Activated CD4-positive, alpha-beta T cell treated with anti-CD3 and anti-CD28 coated beads for 4 hours (primary cell): Measurements from ENCODE around the gene CTRB1.
"Not testable (repeated sequence)": the region's sequence is repeated elsewhere in the genome, so short reads cannot be mapped to it uniquely, and the experiment has no call there.

Experiments used
- DNase-seq, 2 donors: peaks; one replicate each; pipeline ENCODE4 v3.0.0-alpha.2; 2020

The CTRB1 gene

DNA sequence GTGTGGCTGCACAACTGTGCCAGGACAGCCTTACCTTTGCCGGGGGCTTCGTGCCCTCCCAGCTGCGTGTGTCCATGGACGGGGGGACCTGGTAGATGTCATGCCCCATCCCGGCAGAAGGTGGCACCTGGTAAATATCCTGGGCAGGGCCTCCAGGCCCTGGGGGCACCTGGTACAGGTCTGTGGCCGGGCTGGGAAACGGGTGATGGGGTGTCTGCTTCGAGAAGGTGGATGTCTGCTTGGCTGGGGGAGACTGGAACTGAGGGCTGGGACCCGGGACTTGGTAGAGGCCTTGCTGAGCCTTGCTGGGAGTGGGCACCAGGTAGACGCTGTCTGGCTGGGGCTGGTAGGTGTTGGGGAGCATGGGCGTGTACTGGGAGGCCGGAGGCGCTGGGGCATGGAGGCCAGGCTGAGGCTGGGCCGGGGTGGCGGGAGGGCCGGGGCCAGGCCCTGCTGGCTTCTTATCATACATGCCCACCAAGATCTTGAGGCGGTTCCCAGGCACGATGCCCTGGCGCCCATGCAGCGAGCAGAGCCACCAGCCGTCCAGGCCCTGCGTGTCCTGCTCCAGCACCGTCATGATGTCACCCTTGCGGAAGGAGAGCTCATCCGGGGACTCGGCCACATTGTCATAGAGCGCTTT lies 23.8 kb downstream of the CTRB1 start:
- not testable (repeated sequence) for DNase-seq

DNA sequence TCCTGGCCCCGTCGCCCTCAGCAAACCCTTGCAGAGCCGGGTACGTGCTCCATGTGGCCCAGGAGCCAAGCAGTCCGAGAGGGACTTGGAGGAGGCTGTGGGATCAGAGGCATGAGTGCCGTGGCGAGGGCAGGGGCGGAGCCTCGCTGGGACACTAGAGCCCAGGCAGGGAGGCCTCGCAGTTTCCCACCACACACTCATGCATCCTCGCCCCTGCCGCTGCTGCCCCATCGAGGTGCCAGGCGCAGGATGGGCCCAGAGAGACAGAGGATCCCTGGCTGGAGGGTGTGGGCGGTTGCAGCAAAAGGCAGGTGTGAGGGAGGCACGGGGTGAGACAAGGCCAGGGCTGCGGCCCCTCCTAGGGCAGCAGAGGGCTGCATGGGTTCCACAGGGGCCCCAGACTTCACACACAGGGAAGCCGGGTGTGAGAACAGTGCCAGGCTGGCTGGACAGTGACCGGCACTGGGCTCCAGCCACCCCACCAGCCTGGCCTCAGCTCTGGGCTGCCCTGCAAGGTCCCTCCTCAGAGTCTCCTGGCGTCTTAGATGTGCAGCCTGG lies 25.0 kb downstream of the CTRB1 start:
- DNase-seq = no peak

DNA sequence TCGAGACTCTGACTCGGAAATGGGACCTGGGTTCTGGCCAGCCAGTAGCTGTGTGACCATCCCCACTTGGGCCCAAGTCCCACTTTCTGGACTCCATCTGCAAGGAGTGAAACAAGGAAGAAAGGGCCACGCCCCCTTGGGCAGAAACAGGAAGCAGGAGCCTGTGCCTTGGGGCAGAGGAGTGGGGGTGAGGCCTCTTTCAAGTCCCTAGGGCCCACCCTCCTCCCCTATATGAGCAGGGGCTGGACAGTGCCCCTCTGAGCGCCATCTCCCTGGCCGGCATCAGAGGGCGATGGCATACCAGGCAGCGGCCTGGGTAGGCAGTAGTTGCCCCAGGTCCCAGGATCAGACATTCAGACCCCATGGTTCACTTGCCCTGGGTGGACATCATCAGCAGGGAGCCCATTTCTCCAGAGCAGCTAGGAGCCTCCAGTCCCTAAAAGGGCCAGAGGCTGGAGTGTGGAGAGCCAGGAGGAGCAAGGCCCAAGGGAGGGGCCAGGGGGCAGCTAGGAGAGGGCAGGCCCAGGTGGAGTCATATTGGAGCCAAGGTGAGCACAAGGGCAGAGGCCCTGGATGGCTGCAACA lies 25.5 kb downstream of the CTRB1 start:
- DNase-seq = no peak

DNA sequence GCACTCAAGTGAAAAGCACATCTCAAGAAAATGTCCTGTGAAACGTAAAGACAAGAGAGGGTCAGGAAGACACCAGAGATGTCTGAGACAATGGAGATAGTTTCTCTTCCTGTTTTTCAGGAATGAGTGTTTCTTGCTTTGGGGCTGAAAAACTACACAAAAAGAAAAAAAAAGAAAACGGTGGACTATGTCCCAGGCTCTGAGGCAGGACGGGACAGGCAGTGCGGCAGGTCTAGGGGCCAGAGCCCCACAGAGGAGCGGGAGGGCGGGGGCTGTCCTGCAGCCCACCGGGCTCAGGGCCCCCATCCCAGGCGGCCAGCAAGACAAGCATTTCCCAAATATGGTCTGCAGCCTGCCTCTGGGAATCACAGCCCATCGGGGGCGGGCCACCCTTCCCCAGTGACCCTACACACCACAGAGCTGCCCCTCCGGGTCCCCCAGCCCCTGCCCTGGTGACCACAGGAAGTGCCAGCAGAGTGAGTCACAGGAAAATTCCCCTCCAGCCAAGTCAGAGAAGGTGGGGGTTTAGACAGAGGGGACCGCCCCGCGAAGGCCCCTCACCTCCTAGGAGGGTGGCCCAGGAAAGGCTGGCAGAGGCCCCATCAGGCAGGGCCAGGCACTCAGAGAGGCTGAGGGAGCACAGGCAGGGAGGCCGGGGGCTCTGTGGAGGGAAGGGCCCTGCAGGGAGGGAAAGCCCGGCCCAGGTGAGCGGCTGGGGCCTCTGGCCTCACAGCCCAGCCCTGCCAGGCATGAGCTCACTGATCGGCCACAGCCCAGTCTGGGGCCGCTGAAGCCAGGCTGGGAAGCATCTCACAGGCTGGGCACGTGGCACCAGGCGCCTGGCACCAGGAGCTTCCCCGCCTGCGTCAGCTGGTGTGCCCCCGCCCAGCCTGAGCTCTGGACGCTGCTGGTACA lies 26.3 kb downstream of the CTRB1 start:
- no peak for DNase-seq

DNA sequence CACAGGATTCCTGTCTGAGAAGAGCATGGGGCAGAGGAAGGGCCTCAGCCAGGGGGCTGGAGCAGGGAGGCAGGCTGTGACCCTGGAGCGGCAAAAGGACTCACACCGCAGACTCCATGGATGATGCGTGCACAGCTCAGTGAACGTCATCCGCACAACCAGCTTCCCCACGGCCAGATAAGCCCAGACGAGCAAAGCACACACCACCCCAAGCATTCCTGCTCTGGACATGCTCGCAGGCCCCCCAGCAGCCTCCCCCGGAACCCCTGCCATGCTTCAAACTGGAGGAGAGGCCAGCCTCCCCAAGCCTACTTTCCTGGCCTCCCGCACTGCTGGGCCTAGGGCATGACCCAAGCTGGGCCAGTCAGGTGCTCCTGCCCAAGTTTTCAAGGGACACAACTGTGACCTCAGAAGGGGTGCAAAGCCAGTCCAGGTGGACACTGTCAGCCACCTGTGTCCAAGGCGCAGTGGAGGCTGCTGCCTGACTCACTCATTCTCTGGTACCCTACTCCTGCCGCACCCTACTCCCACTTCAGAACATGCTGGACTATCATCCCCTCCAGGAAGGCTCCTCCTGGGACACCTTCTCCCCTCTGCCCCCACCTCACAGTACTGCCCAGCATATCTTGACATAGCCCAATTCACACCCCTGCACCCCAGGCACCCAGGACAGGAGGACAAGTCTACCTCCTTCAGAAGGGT lies 27.9 kb downstream of the CTRB1 start:
- no peak for DNase-seq

DNA sequence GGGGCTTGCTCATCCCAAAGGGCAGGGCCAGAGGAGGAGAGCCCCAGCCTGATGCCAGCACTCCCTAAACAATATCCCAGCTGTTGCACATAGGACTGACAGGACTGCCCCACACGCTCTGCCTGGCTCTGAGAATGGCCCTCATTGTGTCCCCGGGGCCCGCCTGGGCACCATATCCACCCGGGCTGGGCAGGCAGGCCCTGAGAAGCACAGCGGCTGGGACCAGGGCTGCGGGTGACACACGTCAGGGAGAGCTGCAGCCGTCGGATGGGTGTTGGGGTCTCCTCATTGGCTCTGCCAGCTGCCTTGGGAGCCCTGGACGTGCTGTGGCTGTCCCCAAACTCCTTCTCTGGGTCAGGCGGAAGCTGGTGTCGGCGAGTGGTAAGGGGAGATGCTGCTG lies 28.5 kb downstream of the CTRB1 start:
- no peak for DNase-seq

DNA sequence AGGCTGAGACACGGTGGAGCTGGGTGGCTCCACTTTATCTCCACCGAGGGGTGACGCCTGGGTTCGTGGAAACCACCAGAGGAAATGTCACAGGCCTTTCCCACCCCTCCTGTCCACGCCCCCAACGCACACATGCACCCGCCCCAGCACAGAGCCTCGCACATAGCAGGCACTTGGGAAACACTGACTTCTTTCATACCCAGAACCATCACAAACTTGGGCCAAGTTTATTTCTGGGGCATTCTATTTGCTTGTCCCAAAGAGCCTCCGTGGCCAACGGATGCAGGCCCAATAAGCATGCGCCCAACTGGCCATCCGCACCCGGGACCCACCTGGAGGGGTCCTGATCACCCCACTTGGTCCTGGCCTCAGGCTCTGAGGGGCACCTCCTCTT lies 29.4 kb downstream of the CTRB1 start:
- DNase-seq = no peak

DNA sequence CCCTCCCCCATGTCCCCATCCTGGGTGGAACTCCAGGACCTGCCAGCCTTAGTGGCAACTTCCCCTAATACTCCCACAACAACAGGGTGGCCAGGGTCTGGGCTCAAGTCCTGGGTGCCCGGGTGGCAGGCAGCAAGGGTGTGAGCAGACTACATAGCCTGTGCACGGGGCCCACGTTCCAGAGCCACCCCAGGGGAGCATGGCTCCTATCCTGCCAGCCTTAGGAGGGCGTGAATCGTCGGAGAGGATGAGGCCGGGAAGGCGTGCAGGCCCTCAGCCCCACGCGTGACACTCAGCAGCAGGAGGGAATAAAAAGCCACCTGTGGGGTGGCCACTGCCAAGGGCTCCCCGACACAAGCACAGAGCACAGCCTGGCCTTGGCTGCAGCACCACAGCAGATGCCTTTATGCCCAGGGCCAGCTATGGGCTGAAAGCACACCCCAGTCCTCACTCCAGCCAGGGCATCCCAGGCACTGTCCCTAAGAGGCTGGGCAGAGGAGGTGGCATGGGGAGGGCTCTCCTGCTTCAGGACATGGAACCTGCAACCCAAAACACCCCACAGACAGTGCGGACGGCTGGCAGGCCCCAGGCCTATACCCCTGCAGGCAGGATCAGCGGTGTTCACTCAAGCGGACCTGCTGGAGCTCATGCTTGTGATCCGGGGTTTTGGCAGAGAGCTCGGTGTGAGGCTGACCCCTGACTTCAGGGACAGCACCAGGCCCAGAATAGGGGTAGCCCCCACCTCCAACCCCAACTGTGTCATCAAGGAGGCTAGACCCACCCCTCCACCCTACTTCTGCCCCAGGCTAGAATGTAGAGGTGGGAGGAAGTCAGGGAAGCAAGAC lies 30.0 kb downstream of the CTRB1 start:
- no peak for DNase-seq

DNA sequence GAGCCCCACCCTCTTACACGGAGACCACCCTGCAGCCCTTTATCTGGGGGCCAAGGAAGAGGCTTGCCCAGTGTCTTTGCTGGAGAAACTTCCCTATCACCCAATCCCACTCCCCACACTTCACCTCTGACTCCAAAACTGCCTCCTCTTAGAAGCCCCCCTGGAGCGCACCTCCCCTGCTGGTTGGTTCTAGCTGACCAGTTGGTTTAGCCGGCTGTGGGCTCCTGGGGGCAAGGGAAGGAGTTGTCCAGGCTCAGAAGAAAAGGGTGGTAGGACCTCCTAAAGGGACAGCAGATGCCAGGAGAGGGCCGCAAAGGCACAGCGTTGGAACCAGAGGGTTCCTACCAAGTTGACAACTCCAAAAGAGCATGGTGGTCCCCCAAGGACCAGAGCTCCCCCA lies 30.7 kb downstream of the CTRB1 start:
- no peak for DNase-seq

DNA sequence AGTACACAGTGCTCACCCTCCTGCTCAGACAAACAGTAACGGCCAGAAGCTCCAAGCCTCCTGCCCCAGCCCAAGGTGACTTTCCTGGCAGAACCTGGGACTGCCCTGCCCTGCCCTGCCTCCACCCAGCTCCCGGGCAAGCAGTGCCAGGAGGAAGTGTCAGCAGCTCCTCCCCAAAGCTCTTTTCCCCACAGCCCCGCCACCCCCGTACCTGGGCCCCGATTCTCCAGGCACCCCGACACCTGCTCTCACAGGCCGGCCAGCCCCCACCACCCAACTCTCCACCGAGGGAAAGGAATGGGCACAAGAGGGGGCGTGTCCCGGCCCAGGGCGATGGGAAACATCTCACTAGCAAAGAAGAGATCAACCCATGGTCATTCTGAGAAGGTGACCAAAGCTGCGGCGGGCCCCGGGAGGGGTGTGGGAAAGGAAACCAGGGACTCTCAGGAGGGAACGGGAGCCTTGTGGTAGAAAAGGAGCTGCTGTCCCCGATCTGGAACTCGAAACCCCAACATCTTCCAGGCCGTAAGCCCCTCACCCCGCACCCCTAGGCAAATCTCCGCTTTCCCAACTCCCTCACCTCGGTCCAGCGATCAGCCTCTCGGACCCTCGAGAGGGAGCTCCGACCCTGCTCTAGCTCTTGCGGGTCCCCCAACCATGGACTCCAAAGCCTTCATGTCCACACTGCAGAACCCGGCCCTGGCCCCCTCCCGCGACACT lies 31.5 kb downstream of the CTRB1 start:
- DNase-seq = no peak

DNA sequence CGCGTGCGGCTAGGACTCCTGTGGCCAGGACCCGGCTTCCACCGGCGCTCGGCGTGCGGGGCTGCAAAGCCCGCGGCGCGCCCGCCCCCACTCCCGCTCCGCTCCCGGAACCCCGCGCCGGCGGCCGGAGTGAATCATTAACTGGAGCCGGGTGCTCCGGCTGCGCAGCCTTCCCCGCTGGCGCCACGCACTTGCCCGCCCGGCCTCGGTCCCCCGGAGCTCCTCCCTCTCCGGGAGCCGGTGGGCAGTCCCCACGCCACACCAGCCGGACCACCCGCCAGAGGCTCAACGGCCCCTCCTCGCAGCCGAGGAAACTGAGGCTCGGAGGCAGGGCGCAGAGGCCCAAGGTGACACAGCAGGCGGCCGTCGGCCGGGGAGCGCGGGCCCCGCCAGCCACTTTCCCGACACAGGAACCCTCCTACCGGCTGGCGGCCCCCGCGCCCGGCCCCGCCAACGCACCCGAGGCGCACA lies 32.1 kb downstream of the CTRB1 start:
- no peak for DNase-seq

DNA sequence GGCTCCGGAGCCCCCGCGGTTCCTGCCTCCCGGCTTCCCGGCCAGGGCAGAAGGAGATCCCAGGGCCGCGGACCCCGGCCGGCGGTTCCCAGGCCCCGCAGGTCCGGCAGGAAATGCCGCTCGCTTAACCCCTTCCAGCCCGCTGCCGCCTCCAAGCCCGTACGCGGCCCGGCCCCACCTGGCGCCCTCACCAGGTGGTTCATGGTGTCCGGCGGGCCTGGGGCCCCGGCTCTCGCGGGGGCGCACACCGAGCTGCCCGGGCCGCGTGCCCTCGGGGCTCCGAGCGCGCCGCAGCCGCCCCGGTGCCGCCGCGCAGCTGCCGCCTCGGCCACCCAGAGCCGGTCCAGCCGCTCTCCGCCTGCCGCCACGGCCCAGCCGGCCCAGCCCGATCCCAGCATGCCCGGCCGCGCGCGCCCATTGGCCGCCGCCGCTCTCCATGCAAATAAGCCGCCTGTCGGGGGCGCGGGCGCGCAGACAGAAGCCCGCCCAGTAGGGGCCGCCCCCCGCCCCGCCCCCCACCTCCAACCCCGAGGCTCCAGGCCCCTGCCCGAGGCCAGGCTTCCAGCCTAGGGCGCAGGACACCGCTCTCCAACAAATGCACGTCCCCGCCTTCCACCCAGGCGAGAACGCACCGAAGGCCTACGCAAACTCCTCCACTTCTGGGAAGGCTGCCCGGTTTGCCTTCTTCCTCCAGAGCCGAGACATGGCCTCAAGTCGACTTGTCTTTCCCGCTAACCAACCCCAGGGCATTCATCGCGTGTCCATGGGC lies 32.7 kb downstream of the CTRB1 start, which contains the start of gene BCAR1:
TSS of gene BCAR1 (minus strand) at position 345 of the 769 bp plus-strand sequence. CDS start at position 203, 142 bp downstream.
- DNase-seq = no peak

DNA sequence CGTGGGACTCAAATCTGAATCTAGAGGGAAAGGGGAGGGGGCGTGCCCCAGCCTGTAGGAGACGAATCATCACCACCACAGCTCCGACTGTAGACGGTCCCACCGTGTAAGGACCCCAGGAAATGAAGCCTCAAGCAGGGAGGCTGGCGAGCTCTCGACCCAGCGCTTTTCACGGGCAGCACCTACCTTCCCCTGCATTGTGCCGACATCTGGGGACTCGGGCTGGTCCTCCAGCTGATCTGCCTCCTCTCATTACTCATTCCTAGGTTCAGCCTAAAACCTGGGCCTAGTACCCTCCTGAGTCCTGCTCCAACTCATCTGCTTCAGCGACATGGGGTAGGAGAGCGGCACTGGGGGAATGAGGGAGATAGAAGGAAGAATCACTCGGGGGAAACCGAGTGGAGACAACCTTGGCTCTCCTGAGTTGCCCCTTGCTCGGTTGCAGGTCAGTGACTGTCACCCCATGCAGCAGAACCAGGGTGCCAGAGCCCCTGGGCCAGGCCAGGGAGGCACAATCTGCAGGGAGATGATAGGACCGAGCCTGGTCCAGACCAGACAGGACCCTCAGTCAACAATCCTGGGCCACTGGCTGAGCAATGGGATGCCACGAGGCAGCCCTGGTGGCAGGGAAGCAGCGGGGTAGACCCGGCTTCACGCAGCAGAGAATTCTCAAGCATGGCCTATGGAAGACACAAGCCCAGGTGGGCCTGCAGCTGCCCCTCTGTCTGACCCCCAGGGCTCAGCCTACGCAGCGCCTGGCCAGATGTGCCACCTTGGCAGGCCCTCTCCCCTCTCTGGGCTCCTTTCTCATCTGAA lies 33.5 kb downstream of the CTRB1 start:
- DNase-seq = no peak

DNA sequence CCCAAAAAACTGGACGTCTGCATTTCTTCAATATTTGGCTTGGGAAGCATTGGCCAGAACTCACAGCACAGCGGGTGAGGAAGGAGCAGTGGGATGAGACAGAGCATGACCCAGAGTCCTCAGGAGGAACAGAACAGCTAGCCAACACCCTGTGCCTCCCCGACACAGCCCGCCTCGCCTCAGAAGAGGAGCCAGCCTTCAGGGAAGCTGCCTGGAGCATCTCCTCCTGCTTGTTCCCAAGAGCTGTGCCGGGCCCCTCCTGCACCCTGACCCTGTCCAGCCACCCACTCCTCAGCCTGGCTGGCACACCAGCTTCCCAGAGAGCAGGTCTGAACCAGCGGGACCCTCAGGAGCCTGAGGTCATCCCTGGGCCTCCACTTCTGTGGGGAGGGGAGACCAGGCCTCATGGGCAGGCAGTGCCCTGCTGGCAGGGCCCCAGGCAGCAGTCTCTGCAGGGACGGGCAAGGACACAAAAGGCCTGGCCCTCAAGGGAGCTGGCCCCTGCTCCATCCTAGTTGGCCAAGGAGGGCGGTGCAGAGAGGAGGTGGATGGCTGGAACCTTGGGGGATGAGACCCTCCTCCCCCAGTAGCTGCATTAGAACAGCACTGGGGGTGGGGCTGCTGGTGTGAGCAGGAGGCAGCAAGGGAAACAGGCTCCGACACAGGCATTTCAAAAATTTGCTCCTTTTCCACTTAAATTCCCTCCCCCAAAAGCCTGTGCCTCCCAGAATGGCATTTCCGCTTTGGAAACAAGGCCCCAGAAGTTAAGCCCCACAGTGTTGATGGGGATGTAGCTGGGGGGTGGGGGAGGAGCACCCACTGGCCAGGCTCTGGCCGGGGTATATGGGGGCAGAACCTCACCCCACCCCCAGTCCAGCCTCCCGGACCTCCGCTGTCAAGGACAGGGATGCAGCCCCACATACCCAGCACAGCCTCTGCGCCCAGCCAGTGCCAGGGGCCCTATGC lies 34.4 kb downstream of the CTRB1 start:
- DNase-seq = no peak

DNA sequence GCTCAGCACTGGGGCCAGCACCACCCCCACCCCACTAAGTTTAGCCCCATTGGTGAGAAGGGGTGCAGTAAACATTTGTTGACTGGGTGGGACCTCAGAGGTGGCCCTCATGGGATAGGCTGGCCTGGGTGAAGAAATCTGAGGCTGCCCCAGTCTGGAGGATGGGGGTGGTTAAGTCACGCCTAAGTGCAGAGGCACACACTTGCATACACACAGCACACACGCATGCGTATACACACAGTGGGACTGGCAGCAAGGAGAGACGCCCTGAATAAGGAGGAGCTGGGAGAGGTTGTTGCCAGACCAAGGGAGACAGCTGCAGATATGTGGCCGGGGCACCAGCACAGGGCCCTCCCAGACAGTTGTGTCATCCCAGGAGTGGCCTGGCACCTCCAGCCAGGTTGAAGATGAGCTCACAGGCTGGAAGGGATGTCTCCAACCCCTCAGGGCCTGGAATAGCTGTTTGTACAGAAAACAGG lies 35.6 kb downstream of the CTRB1 start:
- DNase-seq = no peak

DNA sequence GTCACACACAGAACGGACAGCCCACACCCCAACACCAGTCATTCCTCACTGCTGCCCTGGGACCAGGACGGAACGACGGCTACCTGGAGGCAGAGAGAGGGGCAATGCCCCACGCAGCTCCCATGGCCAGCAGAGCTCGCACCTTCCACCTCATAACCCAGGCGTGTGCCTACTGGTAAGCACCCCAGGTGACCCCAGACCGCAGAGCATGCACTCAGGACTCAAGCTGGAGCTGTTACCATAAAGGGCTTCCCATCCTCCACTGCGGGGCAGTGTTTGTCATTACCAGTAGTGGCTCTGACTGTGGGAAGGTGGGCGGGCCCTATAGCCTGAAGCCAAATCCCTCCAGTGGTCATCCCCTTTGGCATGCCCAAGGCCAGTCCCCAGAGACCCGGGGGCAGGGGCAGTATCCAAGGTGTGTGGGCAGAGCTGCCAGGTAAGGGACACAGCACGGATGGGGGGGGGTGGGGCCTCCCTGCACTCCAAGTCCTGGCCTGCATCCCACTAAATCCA lies 37.3 kb downstream of the CTRB1 start:
- DNase-seq = no peak

DNA sequence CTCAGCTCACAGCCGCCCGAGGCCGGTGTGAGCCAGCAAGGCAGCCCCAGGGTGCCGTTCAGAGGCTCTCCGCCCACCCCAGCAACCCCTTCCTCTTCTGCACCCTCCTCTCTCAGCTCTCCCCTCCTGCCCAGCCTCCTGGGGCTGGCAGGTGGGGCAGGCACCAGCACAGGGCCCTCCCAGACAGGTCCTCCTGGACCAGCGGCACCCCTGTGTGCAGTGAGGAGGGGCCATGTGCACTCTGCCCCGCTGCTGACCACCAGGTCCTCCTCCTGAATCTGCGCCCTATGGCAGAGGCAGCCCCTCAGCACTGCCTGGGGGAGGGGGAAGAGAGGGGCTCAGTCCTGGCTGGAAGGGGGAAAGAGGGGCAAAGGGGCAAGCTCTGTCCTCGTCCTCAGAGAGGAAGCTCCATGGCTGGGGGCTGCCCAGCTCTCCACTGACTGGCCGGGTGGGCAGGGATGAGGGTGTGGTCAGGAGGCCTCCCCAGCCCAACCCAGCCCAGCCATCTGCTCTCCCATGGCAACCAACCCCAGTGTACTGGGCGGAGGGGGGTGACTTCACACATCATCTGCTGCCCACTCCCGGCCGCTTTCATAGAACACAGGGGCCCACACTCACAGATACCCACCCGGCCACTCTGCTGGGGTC lies 38.0 kb downstream of the CTRB1 start:
- DNase-seq = no peak
